ENCODE measurements around the gene EMILIN2.

Gene EMILIN2

GRCh38 chr18:2952605-2953004 is 105.8 kb downstream of the EMILIN2 start:
- H3F3A ChIP-seq (ENCODE audit: insufficient read depth, low read length), result no peaks in the 10 kb centered on the region
- peaks cover 22% of the 10 kb centered on the region; the same call in 1 of the 2 replicates for H3K36me3 ChIP-seq (ENCODE audit: insufficient read depth, low read length)
- no peaks in the 10 kb centered on the region for H4K20me1 ChIP-seq (ENCODE audit: insufficient read depth, low read length)
- H3K9me3 ChIP-seq (ENCODE audit: low read length), result no peaks in the 10 kb centered on the region
- no peaks in the 10 kb centered on the region for H3K9me2 ChIP-seq (ENCODE audit: low read depth, low read length)
- H3K4me1 ChIP-seq (ENCODE audit: insufficient read depth, low read length, severe bottlenecking), result peaks cover 3% of the 10 kb centered on the region
- no peak overlapping the region for H3K9ac ChIP-seq (ENCODE audit: low read length)
- no peaks in the 10 kb centered on the region for H3K27me3 ChIP-seq (ENCODE audit: insufficient read depth, low read length)
- H2AFZ ChIP-seq (ENCODE audit: low read length), result no peak overlapping the region
- H3K4me3 ChIP-seq (ENCODE audit: low read depth, low read length, poor library complexity, severe bottlenecking), result no peak overlapping the region
- H3K27ac ChIP-seq (ENCODE audit: low read depth, low read length, poor library complexity, severe bottlenecking), result no peak overlapping the region
- no peak for TF ChIP-seq EZH2 (IDR thresholded peaks at IDR 0.05; ENCODE audit: borderline replicate concordance, low read length)
- TF ChIP-seq CTCF (IDR thresholded peaks at IDR 0.05; ENCODE audit: low read length), result no peak
- H3K4me2 ChIP-seq (ENCODE audit: low read length), result no peak overlapping the region
- H3K79me2 ChIP-seq (ENCODE audit: insufficient read depth, low read length), result no peaks in the 10 kb centered on the region

GRCh38 chr18:2953935-2954653 is 107.3 kb downstream of the EMILIN2 start:
- no peak overlapping the region for H3K9ac ChIP-seq (ENCODE audit: low read length)

GRCh38 chr18:2954869-2955645 is 108.3 kb downstream of the EMILIN2 start:
- Histone ChIP-seq H3K36me3 (ENCODE audit: insufficient read depth, low read length) (peaks cover 22% of the 10 kb centered on the region; the same call in 1 of the 2 replicates), H4K20me1 (ENCODE audit: insufficient read depth, low read length) (no peaks in the 10 kb centered on the region), H3K27me3 (ENCODE audit: insufficient read depth, low read length) (no peaks in the 10 kb centered on the region), H3K9me3 (ENCODE audit: low read length) (no peaks in the 10 kb centered on the region), H3K79me2 (ENCODE audit: insufficient read depth, low read length) (no peaks in the 10 kb centered on the region), H3K4me2 (ENCODE audit: low read length) (no peak overlapping the region), H3K4me3 (ENCODE audit: low read depth, low read length, poor library complexity, severe bottlenecking) (no peak overlapping the region), H2AFZ (ENCODE audit: low read length) (no peak overlapping the region), H3K27ac (ENCODE audit: low read depth, low read length, poor library complexity, severe bottlenecking) (no peak overlapping the region), H3K9ac (ENCODE audit: low read length) (no peak overlapping the region), H3K4me1 (ENCODE audit: insufficient read depth, low read length, severe bottlenecking) (peaks cover 25% of the 10 kb centered on the region), H3F3A (ENCODE audit: insufficient read depth, low read length) (no peaks in the 10 kb centered on the region), H3K9me2 (ENCODE audit: low read depth, low read length) (no peaks in the 10 kb centered on the region)
- TF ChIP-seq CTCF (IDR thresholded peaks at IDR 0.05; ENCODE audit: low read length) (no peak), EZH2 (IDR thresholded peaks at IDR 0.05; ENCODE audit: borderline replicate concordance, low read length) (no peak)

More at GRCh38 chr18:2953935-2954653, 107.3 kb downstream of the EMILIN2 start:
- Histone ChIP-seq H3K9me2 (ENCODE audit: low read depth, low read length) (no peaks in the 10 kb centered on the region), H2AFZ (ENCODE audit: low read length) (no peak overlapping the region), H3K27ac (ENCODE audit: low read depth, low read length, poor library complexity, severe bottlenecking) (no peak overlapping the region), H3K4me2 (ENCODE audit: low read length) (no peak overlapping the region), H3K36me3 (ENCODE audit: insufficient read depth, low read length) (peaks cover 22% of the 10 kb centered on the region; the same call in 1 of the 2 replicates), H3K9me3 (ENCODE audit: low read length) (no peaks in the 10 kb centered on the region), H3K4me3 (ENCODE audit: low read depth, low read length, poor library complexity, severe bottlenecking) (no peak overlapping the region), H3K4me1 (ENCODE audit: insufficient read depth, low read length, severe bottlenecking) (peaks cover 16% of the 10 kb centered on the region), H4K20me1 (ENCODE audit: insufficient read depth, low read length) (no peaks in the 10 kb centered on the region), H3F3A (ENCODE audit: insufficient read depth, low read length) (no peaks in the 10 kb centered on the region), H3K27me3 (ENCODE audit: insufficient read depth, low read length) (no peaks in the 10 kb centered on the region), H3K79me2 (ENCODE audit: insufficient read depth, low read length) (no peaks in the 10 kb centered on the region)
- TF ChIP-seq EZH2 (IDR thresholded peaks at IDR 0.05; ENCODE audit: borderline replicate concordance, low read length) (no peak), CTCF (IDR thresholded peaks at IDR 0.05; ENCODE audit: low read length) (no peak)

Data from OCI-LY1 (cell line).